Kidney (tissue), 14 donors: ENCODE results near the gene CPTP. TPM values are rescaled to one million over a fixed set of nuclear protein-coding genes. Genes with fewer than 3 reads are reported as not detected.

Experiments
- DNase-seq, 5 donors: peaks; one replicate each; pipeline ENCODE4 v3.0.0-alpha.2; 2013 to 2020
- FAIRE-seq: peaks from 2 replicates; lab custom pipeline; 2012; peaks lifted over from hg19 to GRCh38; lab: Jason Lieb, UNC
- H3K27ac ChIP-seq, 2 donors: one replicate each; pipeline ENCODE4 v1.7.0; 2013; ENCODE audit warnings: low read depth in 2 of 2, low read length in 2 of 2, inconsistent platforms in 1 of 2
- H3K27me3 ChIP-seq: one replicate; pipeline ENCODE4 v1.7.1; 2013; ENCODE audit warnings: low read length, inconsistent platforms; ENCODE audit not compliant: control insufficient read depth, insufficient read depth
- H3K36me3 ChIP-seq, 3 donors: one replicate each; pipeline versions ENCODE4 v1.7.0 to v1.7.1; 2013; ENCODE audit warnings: low read length in 3 of 3, control low read depth in 1 of 3, inconsistent platforms in 1 of 3; ENCODE audit not compliant: insufficient read depth in 3 of 3, control insufficient read depth in 2 of 3
- H3K4me1 ChIP-seq, 3 donors: one replicate each; pipeline versions ENCODE4 v1.7.0 to v1.7.1; 2013; ENCODE audit warnings: low read length in 3 of 3, inconsistent platforms in 1 of 3, low read depth in 1 of 3; ENCODE audit not compliant: control insufficient read depth in 2 of 3, insufficient read depth in 2 of 3
- H3K4me3 ChIP-seq, 3 donors: one replicate each; pipeline versions ENCODE4 v1.7.0 to v1.8.1; 2013; ENCODE audit warnings: low read length in 3 of 3, control low read depth in 1 of 3, inconsistent platforms in 1 of 3
- H3K9ac ChIP-seq, 3 donors: one replicate each; pipeline versions ENCODE4 v1.7.0 to v1.7.1; 2013; ENCODE audit warnings: low read length in 3 of 3, control low read depth in 1 of 3, inconsistent platforms in 1 of 3
- H3K9me3 ChIP-seq, 3 donors: one replicate each; pipeline versions ENCODE4 v1.7.0 to v1.7.1; 2013; ENCODE audit warnings: low read length in 3 of 3, control low read depth in 1 of 3, inconsistent platforms in 1 of 3; ENCODE audit not compliant: control insufficient read depth in 2 of 3, insufficient read depth in 1 of 3
- intact Hi-C: fragments of 100-400 bp; cut with DNase I; formaldehyde crosslinking; loops from one replicate; pipeline ENCODE4 v1.11.1; 2022
- polyA plus RNA-seq: library from polyadenylated mRNA; stranded (reverse); fragments of 350-450 nt; fragmentation: Illumina TruSeq; extraction: RNeasy Lipid Tissue Mini Kit (QIAGEN cat#74804); gene quantifications from one replicate; pipeline ENCODE4 v1.2.3, GENCODE V29; 2014; ENCODE audit warnings: low read depth, low replicate concordance; ENCODE audit not compliant: insufficient read depth
- total RNA-seq: library from RNA; stranded (reverse); fragmentation: NEBNext Ultra II Directional; extraction: Animal tissue kit (Norgen Biotek cat#: 25700); gene quantifications from one replicate; pipeline ENCODE4 v1.2.1, GENCODE V29; 2021
- TF ChIP-seq, protein P1 (sequence below): IDR thresholded peaks from 3 replicates; pipeline ENCODE4 v1.5.1; 2012; ENCODE audit warnings: mild to moderate bottlenecking, moderate library complexity, borderline replicate concordance; ENCODE audit not compliant: insufficient read depth; ENCODE audit errors: extremely low read depth
- donor health status: control.
- donor health status: control.
- donor health status: control.
- donor health status: control.
- donor health status: control.
- donor health status: DM: yes; HTN: yes; CAD: no.
- donor health status: Normal renal cell carcinoma (clear cell type).

CPTP gene
- total and polyA plus RNA-seq, 2 donors from 2014 or later, result 21.9 to 51.5 TPM

DNA sequence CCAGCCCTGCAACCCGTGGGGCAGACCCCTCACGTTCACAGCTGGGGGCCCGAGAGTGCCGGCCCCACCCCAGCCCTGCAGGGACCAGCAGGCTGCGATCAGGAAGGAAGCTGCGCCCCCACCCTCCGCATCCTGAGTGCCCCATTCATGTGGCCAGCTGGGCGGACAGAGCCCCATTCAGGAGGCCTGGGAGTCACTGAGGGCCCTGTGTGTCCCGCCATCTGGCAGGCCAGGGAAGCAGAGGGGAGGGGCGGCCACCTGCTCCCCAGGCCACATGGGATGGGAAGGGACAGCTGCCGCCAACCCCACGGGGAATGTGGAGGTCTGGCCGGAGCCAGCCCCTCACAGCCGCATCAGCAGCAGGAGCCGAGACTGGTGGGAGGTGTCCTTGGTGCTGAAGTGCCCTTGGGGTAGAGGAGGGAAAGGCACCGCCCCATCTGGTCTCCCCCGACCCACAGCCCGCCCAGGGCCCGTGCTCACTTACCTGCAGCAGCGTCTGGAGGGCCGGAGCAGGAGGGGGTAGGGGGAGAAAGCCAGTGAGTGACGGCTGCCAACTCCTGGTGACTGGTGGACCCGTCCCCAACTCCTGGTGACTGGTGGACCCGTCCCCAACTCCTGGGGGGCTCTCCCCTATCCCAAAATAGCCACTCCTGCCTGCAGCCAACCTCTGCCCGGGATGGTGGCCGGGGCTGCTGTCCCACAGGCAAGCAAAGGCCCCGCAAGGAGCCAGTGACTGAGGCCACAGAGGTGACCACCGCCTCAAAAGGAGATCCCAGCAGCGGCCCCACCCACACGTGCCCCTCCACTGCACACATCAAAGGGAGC is 25.5 kb upstream of the CPTP start:
- no peak overlapping the region for H3K4me3 ChIP-seq
- no peaks in the 10 kb centered on the region for H3K9me3 ChIP-seq
- FAIRE-seq (no peak), DNase-seq (peak in 3 of 5 donors; percentile 73 to 78 (median 75))
- H3K27me3 ChIP-seq, result no peaks in the 10 kb centered on the region
- intact Hi-C loops, result loop anchor here (10.0 kb wide), 1 partner anchor 174 kb away; no protein-coding TSS in a partner anchor
- TF ChIP-seq, protein P1, sequence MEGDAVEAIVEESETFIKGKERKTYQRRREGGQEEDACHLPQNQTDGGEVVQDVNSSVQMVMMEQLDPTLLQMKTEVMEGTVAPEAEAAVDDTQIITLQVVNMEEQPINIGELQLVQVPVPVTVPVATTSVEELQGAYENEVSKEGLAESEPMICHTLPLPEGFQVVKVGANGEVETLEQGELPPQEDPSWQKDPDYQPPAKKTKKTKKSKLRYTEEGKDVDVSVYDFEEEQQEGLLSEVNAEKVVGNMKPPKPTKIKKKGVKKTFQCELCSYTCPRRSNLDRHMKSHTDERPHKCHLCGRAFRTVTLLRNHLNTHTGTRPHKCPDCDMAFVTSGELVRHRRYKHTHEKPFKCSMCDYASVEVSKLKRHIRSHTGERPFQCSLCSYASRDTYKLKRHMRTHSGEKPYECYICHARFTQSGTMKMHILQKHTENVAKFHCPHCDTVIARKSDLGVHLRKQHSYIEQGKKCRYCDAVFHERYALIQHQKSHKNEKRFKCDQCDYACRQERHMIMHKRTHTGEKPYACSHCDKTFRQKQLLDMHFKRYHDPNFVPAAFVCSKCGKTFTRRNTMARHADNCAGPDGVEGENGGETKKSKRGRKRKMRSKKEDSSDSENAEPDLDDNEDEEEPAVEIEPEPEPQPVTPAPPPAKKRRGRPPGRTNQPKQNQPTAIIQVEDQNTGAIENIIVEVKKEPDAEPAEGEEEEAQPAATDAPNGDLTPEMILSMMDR, result no peak
- H3K27ac ChIP-seq, result no peak overlapping the region
- no peaks in the 10 kb centered on the region for H3K4me1 ChIP-seq
- no peak overlapping the region for H3K9ac ChIP-seq
- H3K36me3 ChIP-seq, result no peaks in the 10 kb centered on the region

DNA sequence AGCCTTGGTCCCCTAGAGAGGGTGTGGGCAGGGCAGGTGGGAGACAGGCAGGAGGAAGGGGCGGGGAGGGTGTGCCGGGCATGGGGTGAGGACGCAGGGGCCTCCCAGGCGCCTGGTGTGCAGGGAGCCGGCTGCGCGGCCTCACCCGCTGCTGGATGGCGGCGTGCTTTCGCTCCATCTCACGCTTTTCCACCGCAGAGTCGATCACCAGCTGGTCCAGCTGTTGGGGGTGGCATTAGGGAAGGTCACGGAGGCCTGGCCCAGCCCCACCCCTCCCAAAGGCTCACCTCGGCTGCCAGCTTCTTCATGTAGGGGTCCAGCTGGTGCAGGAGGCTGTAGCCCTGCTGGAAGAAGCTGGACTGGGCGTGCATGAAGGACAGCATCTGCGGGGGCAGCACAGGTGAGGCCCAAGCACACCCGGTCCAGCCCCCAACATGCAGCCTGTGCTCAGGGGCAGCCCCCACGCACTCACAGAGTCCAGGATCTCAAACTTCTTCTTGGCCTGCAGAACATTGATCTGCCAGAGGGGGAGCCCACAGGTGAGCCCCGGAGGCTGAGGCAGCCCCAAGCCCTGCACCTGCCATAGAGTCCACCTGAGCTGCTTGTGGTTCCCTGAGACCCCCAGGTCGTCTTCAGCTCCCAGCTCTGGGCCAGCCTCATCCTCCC is 24.8 kb upstream of the CPTP start:
- TF ChIP-seq, protein P1, result no peak
- Histone ChIP-seq H3K4me3 (no peak overlapping the region), H3K9me3 (no peaks in the 10 kb centered on the region), H3K36me3 (no peaks in the 10 kb centered on the region), H3K27me3 (no peaks in the 10 kb centered on the region), H3K9ac (no peak overlapping the region), H3K4me1 (peaks cover 0 to 6% (median 0%) of the 10 kb centered on the region in 3 donors), H3K27ac (no peak overlapping the region)
- intact Hi-C loops, result loop anchor here (10.0 kb wide), 1 partner anchor 175 kb away; no protein-coding TSS in a partner anchor
- DNase-seq (no peak), FAIRE-seq (no peak)

DNA sequence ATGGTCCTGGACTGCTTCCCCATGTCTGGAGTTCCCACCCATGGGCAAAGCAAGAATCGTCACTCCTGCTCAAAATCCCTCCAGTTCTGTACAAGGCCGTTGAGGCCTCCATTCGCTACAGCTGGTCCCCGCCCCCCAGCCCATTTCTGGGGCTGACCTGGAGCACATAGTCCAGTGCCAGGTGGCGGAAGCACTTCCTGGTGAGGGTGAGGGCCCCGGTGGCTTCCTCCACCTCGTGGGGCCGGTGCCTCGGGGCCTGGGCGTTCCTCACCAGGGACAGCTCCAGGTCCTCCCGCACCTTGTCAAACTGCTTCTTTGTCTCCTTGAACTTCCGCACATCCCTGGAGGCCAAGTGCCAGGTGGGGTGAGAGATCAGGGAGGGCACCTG is 24.3 kb upstream of the CPTP start:
- H3K36me3 ChIP-seq, result no peaks in the 10 kb centered on the region
- no peak for FAIRE-seq
- no peak overlapping the region for H3K4me3 ChIP-seq
- intact Hi-C loops, result no loop called here
- H3K9me3 ChIP-seq, result no peaks in the 10 kb centered on the region
- no peaks in the 10 kb centered on the region for H3K27me3 ChIP-seq
- no peak for DNase-seq
- H3K4me1 ChIP-seq, result peaks cover 0 to 12% (median 0%) of the 10 kb centered on the region in 3 donors
- H3K9ac ChIP-seq, result no peak overlapping the region
- no peak overlapping the region for H3K27ac ChIP-seq
- TF ChIP-seq, protein P1, result no peak
